SW480 (cell line): Measurements from ENCODE around the gene INCA1.

Experiments
- DNase-seq: peaks from one replicate; pipeline ENCODE4 v3.0.0-alpha.2; 2016; ENCODE audit warnings: low spot score

Gene INCA1

GRCh38 chr17:5011928-5012327 lies 14.6 kb upstream of the INCA1 start:
- DNase-seq = no peak

GRCh38 chr17:5003214-5003867 lies 6.0 kb upstream of the INCA1 start:
- no peak for DNase-seq

GRCh38 chr17:5002121-5002788 lies 4.9 kb upstream of the INCA1 start:
- DNase-seq = no peak

- DNase-seq = no peak
Measured at GRCh38 chr17:5000237-5000639, 2.9 kb upstream of the INCA1 start.

GRCh38 chr17:4999430-5000093 lies 2.2 kb upstream of the INCA1 start:
- no peak for DNase-seq

- DNase-seq = no peak
Measured at GRCh38 chr17:4998732-4999429, 1.6 kb upstream of the INCA1 start.

- no peak for DNase-seq
Measured at GRCh38 chr17:4998027-4998731, 857 bp upstream of the INCA1 start.

- no peak for DNase-seq
Measured at GRCh38 chr17:4994081-4994595, 3.2 kb downstream of the INCA1 start.

GRCh38 chr17:4987767-4988567 lies 9.4 kb downstream of the INCA1 start:
- no peak for DNase-seq

- DNase-seq = peak; percentile 74
Measured at GRCh38 chr17:4986951-4987766, 10.2 kb downstream of the INCA1 start, which contains the start of gene CAMTA2. TSS of gene CAMTA2 (minus strand) at chr17:4987675. CDS start at chr17:4986222, 1,453 bp downstream.

GRCh38 chr17:4986403-4986802 lies 10.9 kb downstream of the INCA1 start:
- peak; percentile 21 for DNase-seq

- DNase-seq = no peak
Measured at GRCh38 chr17:4982305-4982704, 15.0 kb downstream of the INCA1 start.

- peak; percentile 45 for DNase-seq
Measured at GRCh38 chr17:4980644-4981216, 16.6 kb downstream of the INCA1 start.

GRCh38 chr17:4978726-4979125 lies 18.6 kb downstream of the INCA1 start:
- DNase-seq = no peak

- no peak for DNase-seq
Measured at GRCh38 chr17:4974115-4974670, 23.1 kb downstream of the INCA1 start.

- no peak for DNase-seq
Measured at GRCh38 chr17:4973256-4974114, 23.8 kb downstream of the INCA1 start.

GRCh38 chr17:4972752-4973151 lies 24.6 kb downstream of the INCA1 start:
- DNase-seq = no peak

GRCh38 chr17:4972322-4972721 lies 25.0 kb downstream of the INCA1 start:
- DNase-seq = no peak
